ENCODE measurements around the gene BDNF. TPM values are rescaled to one million over a fixed set of nuclear protein-coding genes. Genes with fewer than 3 reads are reported as not detected.

The BDNF gene
- total and polyA plus RNA-seq, 2 experiments from 2014 or later = 5.1 to 5.2 TPM

DNA sequence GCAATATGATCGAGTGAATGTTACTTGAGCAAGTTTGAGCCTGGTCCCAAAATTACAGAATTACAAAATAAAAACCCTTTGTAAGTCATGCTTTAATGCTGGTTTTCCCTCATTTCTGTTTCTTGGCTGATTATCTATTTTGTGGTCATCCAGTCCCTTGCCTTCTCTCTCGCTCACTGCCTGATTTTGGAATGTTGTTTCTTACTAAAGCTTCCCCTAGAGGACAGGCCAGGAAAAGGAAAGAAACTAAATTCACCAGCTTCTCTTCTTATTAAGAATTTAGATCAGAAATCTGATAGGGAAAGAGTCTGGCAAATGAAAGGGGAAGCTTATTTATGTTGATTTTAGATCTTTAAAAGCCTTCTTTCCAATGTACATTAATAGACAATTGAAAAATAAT is 16.6 kb upstream of the BDNF start:
- H3K4me3 Mint-ChIP-seq = no peak overlapping the region
- Histone ChIP-seq H3K36me3 (ENCODE audit: insufficient read depth) (no peaks in the 10 kb centered on the region), H3K79me2 (replicated peaks; ENCODE audit: insufficient read depth) (no peaks in the 10 kb centered on the region), H3F3A (replicated peaks; ENCODE audit: low read depth) (peaks cover 7% of the 10 kb centered on the region; the same call in 1 of the 2 replicates), H4K20me1 (replicated peaks; ENCODE audit: insufficient read depth) (no peaks in the 10 kb centered on the region), H3K27ac (ENCODE audit: low read depth) (no peak overlapping the region), H3K9me2 (ENCODE audit: insufficient read depth) (no peaks in the 10 kb centered on the region), H2AFZ (no peak overlapping the region), H3K27me3 (ENCODE audit: insufficient read depth) (peaks cover 22% of the 10 kb centered on the region), H3K4me2 (no peak overlapping the region), H3K4me1 (ENCODE audit: insufficient read depth) (peaks cover 24% of the 10 kb centered on the region), H3K4me3 (no peak overlapping the region)
- H3K36me3 Mint-ChIP-seq (ENCODE audit: low read depth) = no peaks in the 10 kb centered on the region
- TF ChIP-seq ZNF114 (CRISPR knock-in tag; IDR thresholded peaks at IDR 0.05) (no peak), JUNB (IDR thresholded peaks at IDR 0.05; ENCODE audit: unreplicated experiment) (no peak), POLR2AphosphoS5 (IDR thresholded peaks at IDR 0.05; ENCODE audit: low read depth) (no peak), ETS1 (IDR thresholded peaks at IDR 0.05) (no peak), ZNF331 (CRISPR knock-in tag; IDR thresholded peaks at IDR 0.05; ENCODE audit: low read depth) (no peak), EZH2phosphoT487 (IDR thresholded peaks at IDR 0.05; ENCODE audit: unreplicated experiment) (no peak)
- TF ChIP-seq, protein P1, sequence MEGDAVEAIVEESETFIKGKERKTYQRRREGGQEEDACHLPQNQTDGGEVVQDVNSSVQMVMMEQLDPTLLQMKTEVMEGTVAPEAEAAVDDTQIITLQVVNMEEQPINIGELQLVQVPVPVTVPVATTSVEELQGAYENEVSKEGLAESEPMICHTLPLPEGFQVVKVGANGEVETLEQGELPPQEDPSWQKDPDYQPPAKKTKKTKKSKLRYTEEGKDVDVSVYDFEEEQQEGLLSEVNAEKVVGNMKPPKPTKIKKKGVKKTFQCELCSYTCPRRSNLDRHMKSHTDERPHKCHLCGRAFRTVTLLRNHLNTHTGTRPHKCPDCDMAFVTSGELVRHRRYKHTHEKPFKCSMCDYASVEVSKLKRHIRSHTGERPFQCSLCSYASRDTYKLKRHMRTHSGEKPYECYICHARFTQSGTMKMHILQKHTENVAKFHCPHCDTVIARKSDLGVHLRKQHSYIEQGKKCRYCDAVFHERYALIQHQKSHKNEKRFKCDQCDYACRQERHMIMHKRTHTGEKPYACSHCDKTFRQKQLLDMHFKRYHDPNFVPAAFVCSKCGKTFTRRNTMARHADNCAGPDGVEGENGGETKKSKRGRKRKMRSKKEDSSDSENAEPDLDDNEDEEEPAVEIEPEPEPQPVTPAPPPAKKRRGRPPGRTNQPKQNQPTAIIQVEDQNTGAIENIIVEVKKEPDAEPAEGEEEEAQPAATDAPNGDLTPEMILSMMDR (conservative IDR thresholded peaks at IDR 0.05; ENCODE audit: low read depth in 2 of 2) = peak; percentile 43 to 59
- TF ChIP-seq, protein P2, sequence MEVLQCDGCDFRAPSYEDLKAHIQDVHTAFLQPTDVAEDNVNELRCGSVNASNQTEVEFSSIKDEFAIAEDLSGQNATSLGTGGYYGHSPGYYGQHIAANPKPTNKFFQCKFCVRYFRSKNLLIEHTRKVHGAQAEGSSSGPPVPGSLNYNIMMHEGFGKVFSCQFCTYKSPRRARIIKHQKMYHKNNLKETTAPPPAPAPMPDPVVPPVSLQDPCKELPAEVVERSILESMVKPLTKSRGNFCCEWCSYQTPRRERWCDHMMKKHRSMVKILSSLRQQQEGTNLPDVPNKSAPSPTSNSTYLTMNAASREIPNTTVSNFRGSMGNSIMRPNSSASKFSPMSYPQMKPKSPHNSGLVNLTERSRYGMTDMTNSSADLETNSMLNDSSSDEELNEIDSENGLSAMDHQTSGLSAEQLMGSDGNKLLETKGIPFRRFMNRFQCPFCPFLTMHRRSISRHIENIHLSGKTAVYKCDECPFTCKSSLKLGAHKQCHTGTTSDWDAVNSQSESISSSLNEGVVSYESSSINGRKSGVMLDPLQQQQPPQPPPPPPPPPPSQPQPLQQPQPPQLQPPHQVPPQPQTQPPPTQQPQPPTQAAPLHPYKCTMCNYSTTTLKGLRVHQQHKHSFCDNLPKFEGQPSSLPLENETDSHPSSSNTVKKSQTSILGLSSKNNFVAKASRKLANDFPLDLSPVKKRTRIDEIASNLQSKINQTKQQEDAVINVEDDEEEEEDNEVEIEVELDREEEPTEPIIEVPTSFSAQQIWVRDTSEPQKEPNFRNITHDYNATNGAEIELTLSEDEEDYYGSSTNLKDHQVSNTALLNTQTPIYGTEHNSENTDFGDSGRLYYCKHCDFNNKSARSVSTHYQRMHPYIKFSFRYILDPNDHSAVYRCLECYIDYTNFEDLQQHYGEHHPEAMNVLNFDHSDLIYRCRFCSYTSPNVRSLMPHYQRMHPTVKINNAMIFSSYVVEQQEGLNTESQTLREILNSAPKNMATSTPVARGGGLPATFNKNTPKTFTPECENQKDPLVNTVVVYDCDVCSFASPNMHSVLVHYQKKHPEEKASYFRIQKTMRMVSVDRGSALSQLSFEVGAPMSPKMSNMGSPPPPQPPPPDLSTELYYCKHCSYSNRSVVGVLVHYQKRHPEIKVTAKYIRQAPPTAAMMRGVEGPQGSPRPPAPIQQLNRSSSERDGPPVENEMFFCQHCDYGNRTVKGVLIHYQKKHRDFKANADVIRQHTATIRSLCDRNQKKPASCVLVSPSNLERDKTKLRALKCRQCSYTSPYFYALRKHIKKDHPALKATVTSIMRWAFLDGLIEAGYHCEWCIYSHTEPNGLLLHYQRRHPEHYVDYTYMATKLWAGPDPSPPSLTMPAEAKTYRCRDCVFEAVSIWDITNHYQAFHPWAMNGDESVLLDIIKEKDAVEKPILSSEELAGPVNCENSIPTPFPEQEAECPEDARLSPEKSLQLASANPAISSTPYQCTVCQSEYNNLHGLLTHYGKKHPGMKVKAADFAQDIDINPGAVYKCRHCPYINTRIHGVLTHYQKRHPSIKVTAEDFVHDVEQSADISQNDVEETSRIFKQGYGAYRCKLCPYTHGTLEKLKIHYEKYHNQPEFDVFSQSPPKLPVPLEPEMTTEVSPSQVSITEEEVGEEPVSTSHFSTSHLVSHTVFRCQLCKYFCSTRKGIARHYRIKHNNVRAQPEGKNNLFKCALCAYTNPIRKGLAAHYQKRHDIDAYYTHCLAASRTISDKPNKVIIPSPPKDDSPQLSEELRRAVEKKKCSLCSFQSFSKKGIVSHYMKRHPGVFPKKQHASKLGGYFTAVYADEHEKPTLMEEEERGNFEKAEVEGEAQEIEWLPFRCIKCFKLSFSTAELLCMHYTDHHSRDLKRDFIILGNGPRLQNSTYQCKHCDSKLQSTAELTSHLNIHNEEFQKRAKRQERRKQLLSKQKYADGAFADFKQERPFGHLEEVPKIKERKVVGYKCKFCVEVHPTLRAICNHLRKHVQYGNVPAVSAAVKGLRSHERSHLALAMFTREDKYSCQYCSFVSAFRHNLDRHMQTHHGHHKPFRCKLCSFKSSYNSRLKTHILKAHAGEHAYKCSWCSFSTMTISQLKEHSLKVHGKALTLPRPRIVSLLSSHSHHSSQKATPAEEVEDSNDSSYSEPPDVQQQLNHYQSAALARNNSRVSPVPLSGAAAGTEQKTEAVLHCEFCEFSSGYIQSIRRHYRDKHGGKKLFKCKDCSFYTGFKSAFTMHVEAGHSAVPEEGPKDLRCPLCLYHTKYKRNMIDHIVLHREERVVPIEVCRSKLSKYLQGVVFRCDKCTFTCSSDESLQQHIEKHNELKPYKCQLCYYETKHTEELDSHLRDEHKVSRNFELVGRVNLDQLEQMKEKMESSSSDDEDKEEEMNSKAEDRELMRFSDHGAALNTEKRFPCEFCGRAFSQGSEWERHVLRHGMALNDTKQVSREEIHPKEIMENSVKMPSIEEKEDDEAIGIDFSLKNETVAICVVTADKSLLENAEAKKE (CRISPR knock-in tag; IDR thresholded peaks at IDR 0.05) = no peak
- peaks cover 30% of the 10 kb centered on the region for H3K27me3 Mint-ChIP-seq (ENCODE audit: insufficient read depth, low read depth, poor library complexity)
- H3K9me3 Mint-ChIP-seq = no peaks in the 10 kb centered on the region; the same call in 2 of the 3 replicates
- peak; percentile 71 for DNase-seq (ENCODE audit: low spot score)
- ATAC-seq = no peak
- H3K4me1 Mint-ChIP-seq = peaks cover 31% of the 10 kb centered on the region
- no peak overlapping the region for H3K27ac Mint-ChIP-seq

All from GM23338 (cell line).